GM23338 (cell line): ENCODE data around the gene WASF2. TPM values are rescaled to one million over a fixed set of nuclear protein-coding genes. Genes with fewer than 3 reads are reported as not detected.
A peak's percentile ranks its signal among the peaks of the same experiment; 100 is the strongest.

ENCODE experiments used
- ATAC-seq: fragments of 200-7000 bp; cut with Tn5 transposase; 3 replicates; pipeline ENCODE4 v1.9.1; 2020
- DNase-seq: peaks from one replicate; pipeline ENCODE4 v3.0.0-alpha.2; 2015; ENCODE audit warnings: low spot score
- H2AFZ ChIP-seq: fragments of 200-600 bp; sonication (generic); 2 replicates; pipeline ENCODE4 v1.8.0; 2016; ENCODE audit warnings: antibody characterized with exemption, mild to moderate bottlenecking, moderate library complexity
- H3F3A ChIP-seq: fragments of 200-600 bp; sonication (generic); replicated peaks from 2 replicates; pipeline ENCODE4 v1.8.0; 2017; ENCODE audit warnings: antibody characterized with exemption, mixed run types, low read depth
- H3K27ac ChIP-seq: fragments of 200-600 bp; sonication (generic); 2 replicates; pipeline ENCODE4 v1.6.1; 2016; ENCODE audit warnings: low read depth
- H3K27me3 ChIP-seq: fragments of 200-600 bp; sonication (generic); 2 replicates; pipeline ENCODE4 v1.8.0; 2016; ENCODE audit warnings: mild to moderate bottlenecking, mixed run types, moderate library complexity; ENCODE audit not compliant: insufficient read depth
- H3K36me3 ChIP-seq: fragments of 200-600 bp; sonication (generic); 2 replicates; pipeline ENCODE4 v1.8.0; 2016; ENCODE audit warnings: mild to moderate bottlenecking; ENCODE audit not compliant: insufficient read depth
- H3K4me1 ChIP-seq: fragments of 200-600 bp; sonication (generic); 2 replicates; pipeline ENCODE4 v1.8.0; 2016; ENCODE audit warnings: mild to moderate bottlenecking, moderate library complexity; ENCODE audit not compliant: insufficient read depth
- H3K4me2 ChIP-seq: fragments of 200-600 bp; sonication (generic); 2 replicates; pipeline ENCODE4 v1.7.1; 2017; ENCODE audit warnings: mixed run types
- H3K4me3 ChIP-seq: fragments of 200-600 bp; sonication (generic); 2 replicates; pipeline ENCODE4 v1.6.1; 2016; ENCODE audit warnings: mixed run types
- H3K79me2 ChIP-seq: fragments of 200-600 bp; sonication (generic); replicated peaks from 2 replicates; pipeline ENCODE4 v1.8.0; 2017; ENCODE audit warnings: mild to moderate bottlenecking; ENCODE audit not compliant: insufficient read depth
- H3K9me2 ChIP-seq: fragments of 200-600 bp; sonication (generic); 2 replicates; pipeline ENCODE4 v1.8.0; 2017; ENCODE audit not compliant: insufficient read depth
- H4K20me1 ChIP-seq: fragments of 200-600 bp; sonication (generic); replicated peaks from 2 replicates; pipeline ENCODE4 v1.8.0; 2017; ENCODE audit warnings: mild to moderate bottlenecking; ENCODE audit not compliant: insufficient read depth
- H3K27ac Mint-ChIP-seq: 2 replicates; pipeline ENCODE4 v1.8.0; 2020; ENCODE audit warnings: inconsistent platforms, mild to moderate bottlenecking, moderate library complexity, mixed read lengths
- H3K27me3 Mint-ChIP-seq: 3 replicates; pipeline ENCODE4 v1.8.0; 2022; ENCODE audit warnings: low read depth, mild to moderate bottlenecking, moderate library complexity, mixed read lengths, inconsistent platforms; ENCODE audit not compliant: insufficient read depth, poor library complexity
- H3K36me3 Mint-ChIP-seq: 3 replicates; pipeline ENCODE4 v1.8.0; 2021; ENCODE audit warnings: low read depth, mild to moderate bottlenecking, inconsistent platforms, moderate library complexity, mixed read lengths
- H3K4me1 Mint-ChIP-seq: 3 replicates; pipeline ENCODE4 v1.8.0; 2020; ENCODE audit warnings: mild to moderate bottlenecking, inconsistent platforms, mixed read lengths
- H3K4me3 Mint-ChIP-seq: 3 replicates; pipeline ENCODE4 v1.8.0; 2021; ENCODE audit warnings: moderate library complexity, mild to moderate bottlenecking, inconsistent platforms, mixed read lengths
- H3K9me3 Mint-ChIP-seq: 3 replicates; pipeline ENCODE4 v1.8.0; 2020; ENCODE audit warnings: moderate library complexity, mild to moderate bottlenecking, inconsistent platforms, mixed read lengths
- CREB1 ChIP-seq: fragments of 250-450 bp; sonication (Bioruptor Pico); IDR thresholded peaks from 2 replicates; pipeline ENCODE4 v1.5.0; 2020; ENCODE audit warnings: low read depth, mild to moderate bottlenecking, moderate library complexity
- CTCF ChIP-seq, 2 experiments: fragments of 200-600 bp in 1 of 2; sonication (generic) in 1 of 2; conservative IDR thresholded peaks; 2 replicates each; pipeline versions ENCODE4 v1.5.1 to v1.6.1; 2016 to 2017; ENCODE audit warnings: antibody characterized with exemption in 2 of 2, low read depth in 2 of 2, mild to moderate bottlenecking in 2 of 2, moderate library complexity in 1 of 2
- ETS1 ChIP-seq: IDR thresholded peaks from 2 replicates; pipeline ENCODE4 v1.6.1; 2016; ENCODE audit warnings: antibody characterized with exemption
- EZH2 ChIP-seq: fragments of 200-600 bp; sonication (generic); IDR thresholded peaks from one replicate; pipeline ENCODE4 v1.8.0; 2017; ENCODE audit warnings: antibody characterized with exemption, mild to moderate bottlenecking, low read depth; ENCODE audit not compliant: unreplicated experiment
- EZH2phosphoT487 ChIP-seq: fragments of 200-600 bp; sonication (generic); IDR thresholded peaks from one replicate; pipeline ENCODE4 v1.8.1; 2018; ENCODE audit warnings: antibody characterized with exemption; ENCODE audit not compliant: unreplicated experiment
- REST ChIP-seq: IDR thresholded peaks from one replicate; pipeline ENCODE4 v1.6.1; 2018; ENCODE audit warnings: antibody characterized with exemption; ENCODE audit not compliant: unreplicated experiment
- polyA plus RNA-seq: library from polyadenylated mRNA; unstranded; fragments of >200 nt; fragmentation: Nextera tagmentation; extraction: Ambion mirVana; gene quantifications from 2 replicates; pipeline ENCODE4 v1.2.1, GENCODE V29; 2016
- total RNA-seq: library from RNA; depleted of rRNA; stranded (reverse); fragments of >200 nt; shearing (Covaris generic); gene quantifications from 2 replicates; pipeline ENCODE4 v1.2.3, GENCODE V29; 2014

Gene WASF2
- total and polyA plus RNA-seq, 2 experiments from 2014 or later: 40.9 to 95.6 TPM

GRCh38 chr1:27489501-27489972 is 430 bp downstream of the WASF2 start:
- H3K27me3 ChIP-seq: no peaks in the 10 kb centered on the region
- H3K9me3 Mint-ChIP-seq: no peaks in the 10 kb centered on the region
- H3K36me3 Mint-ChIP-seq: peaks cover 2% of the 10 kb centered on the region; the same call in 1 of the 3 replicates
- H3K4me3 ChIP-seq: peak overlapping the region; percentile 87
- peaks cover 36% of the 10 kb centered on the region for H3K4me1 Mint-ChIP-seq
- peak overlapping the region; percentile 88 for H3K4me3 Mint-ChIP-seq
- peaks cover 10% of the 10 kb centered on the region for H3K27me3 Mint-ChIP-seq
- TF ChIP-seq EZH2: no peak
- no peak for TF ChIP-seq REST
- no peak for TF ChIP-seq CREB1 (CRISPR knock-in tag)
- TF ChIP-seq EZH2phosphoT487: no peak
- no peak for TF ChIP-seq CTCF (conservative IDR thresholded peaks at IDR 0.05; ENCODE audit: low read depth in 2 of 2)
- no peak for TF ChIP-seq ETS1
- no peaks in the 10 kb centered on the region for H3K36me3 ChIP-seq
- 0 out of 2 replicates have a peak, but pooled peaks cover 4% of the 10 kb centered on the region for H4K20me1 ChIP-seq
- peaks cover 49% of the 10 kb centered on the region for H3K79me2 ChIP-seq
- ATAC-seq (peak; percentile 18), DNase-seq (peak; percentile 39)
- H3K4me1 ChIP-seq: peaks cover 13% of the 10 kb centered on the region
- H3K27ac ChIP-seq: peak overlapping the region; percentile 21; the same call in 1 of the 2 replicates
- H3K27ac Mint-ChIP-seq: peak overlapping the region; percentile 80; the same call in 1 of the 2 replicates
- H3K4me2 ChIP-seq: peak overlapping the region; percentile 93
- peaks cover 10% of the 10 kb centered on the region for H3F3A ChIP-seq
- no peaks in the 10 kb centered on the region for H3K9me2 ChIP-seq
- no peak overlapping the region; the same call in 1 of the 2 replicates for H2AFZ ChIP-seq
